B cell (primary cell): ENCODE measurements around the gene AMZ2. TPM values are rescaled to one million over a fixed set of nuclear protein-coding genes. Genes with fewer than 3 reads are reported as not detected.

Source experiments
- ATAC-seq: fragments of 200-7000 bp; cut with Tn5 transposase; one replicate; pipeline ENCODE4 v1.10.0; 2021; ENCODE audit warnings: low read depth, mild to moderate bottlenecking, moderate number of reproducible peaks, moderate library complexity
- CTCF ChIA-PET: fragments of 350-600 bp; sonication (Branson Sonifier 250); formaldehyde crosslinking; loops from one replicate; lab custom pipeline; 2021; ENCODE audit warnings: antibody characterized with exemption, inconsistent platforms; lab: Charles Lee
- POLR2A ChIA-PET: fragments of 350-600 bp; sonication (Branson Sonifier 250); formaldehyde crosslinking; loops from one replicate; lab custom pipeline; 2021; ENCODE audit warnings: antibody characterized with exemption; lab: Charles Lee
- DNase-seq: peaks from one replicate; pipeline ENCODE4 v3.0.0; 2013
- H2AFZ ChIP-seq: 2 replicates; pipeline ENCODE4 v1.6.1; 2012; ENCODE audit warnings: mild to moderate bottlenecking, low read depth, low read length; ENCODE audit not compliant: insufficient read depth, poor library complexity, severe bottlenecking
- H3K27ac ChIP-seq, 2 donors: 1 replicate in 1 of 2; 2 replicates in 1 of 2; pipeline ENCODE4 v1.5.1; 2012 to 2013; ENCODE audit warnings: low read length in 2 of 2, mild to moderate bottlenecking in 2 of 2, moderate library complexity in 1 of 2
- H3K27me3 ChIP-seq, 4 experiments: fragments of 200-600 bp in 1 of 4; sonication (generic) in 1 of 4; replicated peaks in 1 of 4; 1 replicate in 2 of 4; 2 replicates in 2 of 4; pipeline versions ENCODE4 v1.6.1 to v1.7.0; 2013 to 2016; ENCODE audit warnings: low read length in 3 of 4, mild to moderate bottlenecking in 2 of 4, mixed read lengths in 1 of 4, moderate library complexity in 1 of 4; ENCODE audit not compliant: insufficient read depth in 4 of 4, control insufficient read depth in 3 of 4; ENCODE audit errors: control extremely low read depth in 1 of 4
- H3K36me3 ChIP-seq, 2 experiments: replicated peaks in 1 of 2; 1 replicate in 1 of 2; 2 replicates in 1 of 2; pipeline versions ENCODE4 v1.6.1 to v1.7.1; 2013; ENCODE audit warnings: low read length in 1 of 2; ENCODE audit not compliant: insufficient read depth in 2 of 2, control insufficient read depth in 1 of 2; ENCODE audit errors: control extremely low read depth in 1 of 2, extremely low read depth in 1 of 2
- H3K4me1 ChIP-seq, 2 donors: fragments of 200-600 bp in 1 of 2; sonication (generic) in 1 of 2; 1 replicate in 1 of 2; 2 replicates in 1 of 2; pipeline versions ENCODE4 v1.5.1 to v1.6.1; 2013 to 2017; ENCODE audit warnings: low read length in 2 of 2; ENCODE audit not compliant: control insufficient read depth in 2 of 2, insufficient read depth in 2 of 2
- H3K4me2 ChIP-seq: replicated peaks from 2 replicates; pipeline ENCODE3; 2012; ENCODE audit warnings: mild to moderate bottlenecking, low read depth, low read length; ENCODE audit not compliant: poor library complexity, severe bottlenecking
- H3K4me3 ChIP-seq, 5 experiments: fragments of 200-600 bp in 1 of 5; sonication (generic) in 1 of 5; 1 replicate in 3 of 5; 2 replicates in 2 of 5; pipeline versions ENCODE4 v1.5.1 to v1.7.0; 2011 to 2016; ENCODE audit warnings: low read length in 4 of 5, mild to moderate bottlenecking in 4 of 5, low read depth in 2 of 5, control low read depth in 1 of 5, moderate library complexity in 1 of 5; ENCODE audit not compliant: insufficient read depth in 1 of 5; ENCODE audit errors: control extremely low read depth in 1 of 5, extremely low read depth in 1 of 5
- H3K79me2 ChIP-seq: fragments of 200-600 bp; sonication (generic); one replicate; pipeline ENCODE4 v1.6.0; 2016; ENCODE audit warnings: low read length; ENCODE audit not compliant: control insufficient read depth, insufficient read depth
- H3K9ac ChIP-seq: fragments of 200-600 bp; sonication (generic); 2 replicates; pipeline ENCODE4 v1.6.1; 2017; ENCODE audit warnings: mild to moderate bottlenecking, low read length, moderate library complexity
- H3K9me3 ChIP-seq, 3 donors: one replicate each; pipeline versions ENCODE4 v1.6.1 to v1.7.1; 2013; ENCODE audit warnings: low read length in 2 of 3; ENCODE audit not compliant: control insufficient read depth in 2 of 3, insufficient read depth in 1 of 3; ENCODE audit errors: control extremely low read depth in 1 of 3
- H4K20me1 ChIP-seq: 2 replicates; pipeline ENCODE4 v1.6.0; 2012; ENCODE audit warnings: mild to moderate bottlenecking, low read length; ENCODE audit not compliant: insufficient read depth, control insufficient read depth, poor library complexity, severe bottlenecking
- H3K27ac Mint-ChIP-seq: one replicate; pipeline ENCODE4 v1.8.0; 2021; ENCODE audit warnings: mixed read lengths
- H3K27me3 Mint-ChIP-seq: one replicate; pipeline ENCODE4 v1.8.0; 2021; ENCODE audit warnings: mixed read lengths
- H3K4me1 Mint-ChIP-seq: one replicate; pipeline ENCODE4 v1.8.0; 2021; ENCODE audit warnings: mixed read lengths
- H3K4me3 Mint-ChIP-seq: one replicate; pipeline ENCODE4 v1.8.0; 2021; ENCODE audit warnings: mixed read lengths
- H3K9me3 Mint-ChIP-seq: one replicate; pipeline ENCODE4 v1.8.0; 2022; ENCODE audit warnings: mixed read lengths; ENCODE audit not compliant: insufficient read depth
- EZH2 ChIP-seq: IDR thresholded peaks from 2 replicates; pipeline ENCODE4 v1.6.1; 2012; ENCODE audit warnings: borderline replicate concordance, low read depth, mild to moderate bottlenecking, moderate library complexity, low read length; ENCODE audit not compliant: insufficient read depth, poor library complexity, severe bottlenecking
- WGBS: methylation state at CpG from one replicate; pipeline ENCODE4 v1.1.5; 2013; ENCODE audit warnings: missing lambda C conversion rate; ENCODE audit not compliant: insufficient coverage; 5-methylcytosine and 5-hydroxymethylcytosine counted together
- intact Hi-C: fragments of 100-400 bp; cut with micrococcal nuclease; formaldehyde crosslinking; loops from one replicate; pipeline ENCODE4 v1.10.0; 2022
- polyA minus RNA-seq: library from RNA; depleted of rRNA, polyadenylated mRNA; stranded (reverse); fragments of >200 nt; gene quantifications from 2 replicates; pipeline ENCODE4 v1.2.3, GENCODE V29; 2012
- polyA plus RNA-seq: library from polyadenylated mRNA; depleted of rRNA; stranded (reverse); fragments of >200 nt; gene quantifications from 2 replicates; pipeline ENCODE4 v1.2.3, GENCODE V29; 2012
- total RNA-seq, 2 donors: library from RNA; stranded (reverse); fragments of 120-200 nt in 1 of 2; gene quantifications; 1 replicate in 1 of 2; 2 replicates in 1 of 2; pipeline versions ENCODE4 v1.2.3 to v1.2.4, GENCODE V29; 2013 to 2022
- TF ChIP-seq, protein P1 (sequence below): fragments of 200-600 bp; IDR thresholded peaks from one replicate; pipeline ENCODE4 v1.8.0; 2022; ENCODE audit warnings: antibody characterized with exemption, mild to moderate bottlenecking

The AMZ2 gene, protein sequence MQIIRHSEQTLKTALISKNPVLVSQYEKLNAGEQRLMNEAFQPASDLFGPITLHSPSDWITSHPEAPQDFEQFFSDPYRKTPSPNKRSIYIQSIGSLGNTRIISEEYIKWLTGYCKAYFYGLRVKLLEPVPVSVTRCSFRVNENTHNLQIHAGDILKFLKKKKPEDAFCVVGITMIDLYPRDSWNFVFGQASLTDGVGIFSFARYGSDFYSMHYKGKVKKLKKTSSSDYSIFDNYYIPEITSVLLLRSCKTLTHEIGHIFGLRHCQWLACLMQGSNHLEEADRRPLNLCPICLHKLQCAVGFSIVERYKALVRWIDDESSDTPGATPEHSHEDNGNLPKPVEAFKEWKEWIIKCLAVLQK
- total RNA-seq: 70.7 and 74.3 TPM in 2 replicates
- total RNA-seq (2013): 86.0 TPM
- polyA plus RNA-seq: 64.1 and 72.0 TPM in 2 replicates
- polyA minus RNA-seq: 50.7 and 53.7 TPM in 2 replicates

DNA sequence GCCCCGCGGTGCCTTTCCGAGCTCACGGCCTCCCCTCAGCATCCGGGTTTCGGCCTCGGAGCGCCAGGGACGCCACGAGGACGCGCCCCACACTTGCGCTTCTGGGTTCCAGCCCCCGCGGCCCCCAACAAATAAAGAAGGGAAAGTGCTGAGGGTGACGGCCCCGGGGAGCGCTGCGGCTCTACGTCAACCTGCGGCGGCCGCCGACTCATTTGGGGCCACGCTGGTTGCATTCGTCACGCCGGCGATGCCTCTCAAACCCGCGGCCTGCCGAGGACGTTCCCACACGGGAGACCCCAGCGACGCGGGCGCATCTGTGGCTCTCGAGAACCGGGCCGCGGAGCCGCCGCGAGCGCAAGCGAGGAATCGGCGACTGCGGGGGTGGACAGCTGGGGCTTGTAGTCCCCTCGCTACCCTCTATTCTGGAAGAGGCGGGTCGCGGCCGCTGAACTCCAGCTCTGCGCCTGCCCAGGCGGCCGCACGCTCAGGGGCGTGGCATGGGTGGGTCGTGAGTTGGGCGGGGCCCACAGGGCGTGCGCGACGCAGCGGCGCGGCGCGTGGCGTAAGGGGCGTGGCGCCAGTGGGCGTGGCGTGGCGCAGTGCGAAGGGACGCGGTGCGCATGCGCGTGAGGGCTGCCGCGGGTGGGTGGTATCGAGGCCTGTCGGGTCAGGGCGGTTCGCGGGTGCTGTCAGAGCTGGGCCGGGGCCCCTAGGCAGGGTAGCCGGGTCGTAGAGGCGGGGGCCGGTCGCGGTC lies at the start of gene AMZ2:
TSS of gene AMZ2 (plus strand) at position 599 of the 754 bp plus-strand sequence. CDS start 2,145 bp downstream, outside the sequence.
- DNase-seq (peak; percentile 99), ATAC-seq (peak; percentile 89)
- CTCF ChIA-PET: interaction anchor here (0.8 to 3.7 kb wide), 15 partner anchors 10 to 210 kb away, joined by 3 to 32 read pairs (median 6); partner anchors contain the start of gene WIPI1
- POLR2A ChIA-PET: interaction anchor here (0.5 to 3.5 kb wide), 19 partner anchors 10 to 535 kb away, joined by 3 to 62 read pairs (median 5); partner anchors contain the start of genes ARSG, SLC16A6 and WIPI1
- intact Hi-C loops: loop anchor here (1.0 to 5.0 kb wide), 7 partner anchors 10 to 210 kb away; partner anchors contain the start of genes ARSG, KPNA2, SLC16A6 and WIPI1
- Mint-ChIP-seq H3K4me1 (peaks cover 54% of the 10 kb centered on the region), H3K4me3 (peak within 1 kb of the TSS; percentile 96), H3K9me3 (no peaks in the 10 kb centered on the region), H3K27me3 (no peaks in the 10 kb centered on the region), H3K27ac (peak within 1 kb of the TSS; percentile 99)
- TF ChIP-seq EZH2: no peak
- TF ChIP-seq, protein P1, sequence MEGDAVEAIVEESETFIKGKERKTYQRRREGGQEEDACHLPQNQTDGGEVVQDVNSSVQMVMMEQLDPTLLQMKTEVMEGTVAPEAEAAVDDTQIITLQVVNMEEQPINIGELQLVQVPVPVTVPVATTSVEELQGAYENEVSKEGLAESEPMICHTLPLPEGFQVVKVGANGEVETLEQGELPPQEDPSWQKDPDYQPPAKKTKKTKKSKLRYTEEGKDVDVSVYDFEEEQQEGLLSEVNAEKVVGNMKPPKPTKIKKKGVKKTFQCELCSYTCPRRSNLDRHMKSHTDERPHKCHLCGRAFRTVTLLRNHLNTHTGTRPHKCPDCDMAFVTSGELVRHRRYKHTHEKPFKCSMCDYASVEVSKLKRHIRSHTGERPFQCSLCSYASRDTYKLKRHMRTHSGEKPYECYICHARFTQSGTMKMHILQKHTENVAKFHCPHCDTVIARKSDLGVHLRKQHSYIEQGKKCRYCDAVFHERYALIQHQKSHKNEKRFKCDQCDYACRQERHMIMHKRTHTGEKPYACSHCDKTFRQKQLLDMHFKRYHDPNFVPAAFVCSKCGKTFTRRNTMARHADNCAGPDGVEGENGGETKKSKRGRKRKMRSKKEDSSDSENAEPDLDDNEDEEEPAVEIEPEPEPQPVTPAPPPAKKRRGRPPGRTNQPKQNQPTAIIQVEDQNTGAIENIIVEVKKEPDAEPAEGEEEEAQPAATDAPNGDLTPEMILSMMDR: no peak
- H3K4me2 ChIP-seq: peak within 1 kb of the TSS; percentile 90
- H3K4me3 ChIP-seq: peak within 1 kb of the TSS; percentile 24 to 81 (median 76)
- H3K4me1 ChIP-seq: peaks cover 31 to 34% of the 10 kb centered on the region in 2 donors
- H2AFZ ChIP-seq: peak within 1 kb of the TSS; percentile 71
- H4K20me1 ChIP-seq: no peaks in the 10 kb centered on the region
- no peaks in the 10 kb centered on the region for H3K9me3 ChIP-seq
- H3K27ac ChIP-seq: peak within 1 kb of the TSS; percentile 96 to 98
- H3K36me3 ChIP-seq: peaks cover 0 to 12% of the 10 kb centered on the region in 2 experiments
- no peaks in the 10 kb centered on the region for H3K27me3 ChIP-seq
- peaks cover 42% of the 10 kb centered on the region for H3K79me2 ChIP-seq
- under 1% methylated on average over 97 of the region's 97 CpGs for WGBS
- H3K9ac ChIP-seq: peak within 1 kb of the TSS; percentile 96
